CD4-positive, alpha-beta T cell treated with Interleukin-6 at 100 ng/mL for 8 hours (primary cell): ENCODE data around the gene ST3GAL5.

Experiments
- DNase-seq: peaks from one replicate; pipeline ENCODE4 v3.0.0-alpha.2; 2020; ENCODE audit warnings: mixed read lengths, low spot score

The ST3GAL5 gene

GRCh38 chr2:85790032-85790431, 98.8 kb downstream of the ST3GAL5 start:
- DNase-seq: no peak

- DNase-seq: no peak
Observed at GRCh38 chr2:85789271-85789670, 99.5 kb downstream of the ST3GAL5 start.

- no peak for DNase-seq
Observed at GRCh38 chr2:85788603-85789002, 100.2 kb downstream of the ST3GAL5 start.

GRCh38 chr2:85787981-85788340, 100.8 kb downstream of the ST3GAL5 start:
- DNase-seq: no peak

GRCh38 chr2:85787282-85787980, 101.4 kb downstream of the ST3GAL5 start:
- DNase-seq: no peak
